Measurements from ENCODE around the gene SH3RF2. TPM values are rescaled to one million over a fixed set of nuclear protein-coding genes. Genes with fewer than 3 reads are reported as not detected.
A peak's percentile ranks its signal among the peaks of the same experiment; 100 is the strongest.

Gene SH3RF2
- total and polyA plus RNA-seq, 9 of the 15 experiments (the other 6 are each of a cell fraction or from before 2014, with no cell fraction given) = 0.05 TPM; not detected in 8

- TF ChIP-seq ZFPM2 (CRISPR knock-in tag; IDR thresholded peaks at IDR 0.05) (no peak), HMBOX1 (IDR thresholded peaks at IDR 0.05) (0 out of 2 replicates have a peak, but pooled peaks have one; percentile 33), ZC3H4 (CRISPR knock-in tag; IDR thresholded peaks at IDR 0.05; ENCODE audit: borderline replicate concordance) (no peak), E2F3 (CRISPR knock-in tag; IDR thresholded peaks at IDR 0.05) (no peak), TCF7L2 (IDR thresholded peaks at IDR 0.05; ENCODE audit: low read depth, low read length) (no peak), ZFX (CRISPR knock-in tag; IDR thresholded peaks at IDR 0.05) (no peak), SUPT5H (IDR thresholded peaks at IDR 0.05) (0 out of 2 replicates have a peak, but pooled peaks have one; percentile 25), ELF4 (CRISPR knock-in tag; IDR thresholded peaks at IDR 0.05) (no peak), CBFA2T3 (IDR thresholded peaks at IDR 0.05) (peak; percentile 36), ZNF277 (CRISPR knock-in tag; IDR thresholded peaks at IDR 0.05; ENCODE audit: borderline replicate concordance) (no peak), TCF3 (CRISPR knock-in tag; IDR thresholded peaks at IDR 0.05) (peak; percentile 41), POU5F1 (IDR thresholded peaks at IDR 0.05; ENCODE audit: borderline replicate concordance, low read depth, low read length, partially characterized antibody) (no peak), ZBTB40 (IDR thresholded peaks at IDR 0.05) (no peak), ZBTB40 (CRISPR knock-in tag; IDR thresholded peaks at IDR 0.05) (no peak), MEF2A (IDR thresholded peaks at IDR 0.05; ENCODE audit: control insufficient read depth, low read depth, low read length) (no peak), DNMT1 (IDR thresholded peaks at IDR 0.05) (no peak), SMARCA4 (IDR thresholded peaks at IDR 0.05) (no peak), POLR2H (tag; IDR thresholded peaks at IDR 0.05; ENCODE audit: low read depth) (no peak)
- TF ChIP-seq, protein P1, sequence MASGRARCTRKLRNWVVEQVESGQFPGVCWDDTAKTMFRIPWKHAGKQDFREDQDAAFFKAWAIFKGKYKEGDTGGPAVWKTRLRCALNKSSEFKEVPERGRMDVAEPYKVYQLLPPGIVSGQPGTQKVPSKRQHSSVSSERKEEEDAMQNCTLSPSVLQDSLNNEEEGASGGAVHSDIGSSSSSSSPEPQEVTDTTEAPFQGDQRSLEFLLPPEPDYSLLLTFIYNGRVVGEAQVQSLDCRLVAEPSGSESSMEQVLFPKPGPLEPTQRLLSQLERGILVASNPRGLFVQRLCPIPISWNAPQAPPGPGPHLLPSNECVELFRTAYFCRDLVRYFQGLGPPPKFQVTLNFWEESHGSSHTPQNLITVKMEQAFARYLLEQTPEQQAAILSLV (tag; IDR thresholded peaks at IDR 0.05) = no peak
Observed at GRCh38 chr5:146112476-146112875, 176.1 kb downstream of the SH3RF2 start (continued).

Data from K562 (cell line).